ENCODE measurements around the gene PRKCSH. TPM values are rescaled to one million over a fixed set of nuclear protein-coding genes. Genes with fewer than 3 reads are reported as not detected.

Gene PRKCSH
- polyA plus RNA-seq, 1 experiment: 348 TPM

- Histone ChIP-seq H3K4me3 (ENCODE audit: low read depth, low read length) (no peak overlapping the region), H3K36me3 (ENCODE audit: control insufficient read depth, insufficient read depth, low read length) (no peaks in the 10 kb centered on the region; the same call in 1 of the 2 replicates), H3K27me3 (ENCODE audit: control insufficient read depth, insufficient read depth, low read length) (peaks cover 16% of the 10 kb centered on the region)
- no peak for DNase-seq (ENCODE audit: low read depth)
- TF ChIP-seq, protein P1, sequence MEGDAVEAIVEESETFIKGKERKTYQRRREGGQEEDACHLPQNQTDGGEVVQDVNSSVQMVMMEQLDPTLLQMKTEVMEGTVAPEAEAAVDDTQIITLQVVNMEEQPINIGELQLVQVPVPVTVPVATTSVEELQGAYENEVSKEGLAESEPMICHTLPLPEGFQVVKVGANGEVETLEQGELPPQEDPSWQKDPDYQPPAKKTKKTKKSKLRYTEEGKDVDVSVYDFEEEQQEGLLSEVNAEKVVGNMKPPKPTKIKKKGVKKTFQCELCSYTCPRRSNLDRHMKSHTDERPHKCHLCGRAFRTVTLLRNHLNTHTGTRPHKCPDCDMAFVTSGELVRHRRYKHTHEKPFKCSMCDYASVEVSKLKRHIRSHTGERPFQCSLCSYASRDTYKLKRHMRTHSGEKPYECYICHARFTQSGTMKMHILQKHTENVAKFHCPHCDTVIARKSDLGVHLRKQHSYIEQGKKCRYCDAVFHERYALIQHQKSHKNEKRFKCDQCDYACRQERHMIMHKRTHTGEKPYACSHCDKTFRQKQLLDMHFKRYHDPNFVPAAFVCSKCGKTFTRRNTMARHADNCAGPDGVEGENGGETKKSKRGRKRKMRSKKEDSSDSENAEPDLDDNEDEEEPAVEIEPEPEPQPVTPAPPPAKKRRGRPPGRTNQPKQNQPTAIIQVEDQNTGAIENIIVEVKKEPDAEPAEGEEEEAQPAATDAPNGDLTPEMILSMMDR (IDR thresholded peaks at IDR 0.05; ENCODE audit: insufficient read depth, low read depth, low read length): no peak
- ChIA-PET CTCF (interaction anchor here (0.8 to 3.6 kb wide), 32 partner anchors 11 to 358 kb away, joined by 3 to 28 read pairs (median 7); partner anchors contain the start of genes CCDC159, EPOR, RAB3D and SWSAP1), POLR2A (no interaction called here)
Observed at GRCh38 chr19:11483366-11484111, 48.1 kb downstream of the PRKCSH start.

- TF ChIP-seq, protein P1 (IDR thresholded peaks at IDR 0.05; ENCODE audit: insufficient read depth, low read depth, low read length): no peak
- H3K36me3 ChIP-seq (ENCODE audit: control insufficient read depth, insufficient read depth, low read length): peaks cover 1% of the 10 kb centered on the region; the same call in 1 of the 2 replicates
- DNase-seq (ENCODE audit: low read depth): no peak
- H3K4me3 ChIP-seq (ENCODE audit: low read depth, low read length): no peak overlapping the region
- POLR2A ChIA-PET: interaction anchor here (0.7 kb wide), 1 partner anchor 258 kb away, joined by 5 read pairs; no protein-coding TSS in a partner anchor
- H3K27me3 ChIP-seq (ENCODE audit: control insufficient read depth, insufficient read depth, low read length): peaks cover 13% of the 10 kb centered on the region
- CTCF ChIA-PET: interaction anchor here (0.6 to 1.6 kb wide), 8 partner anchors 8 to 549 kb away, joined by 3 to 4 read pairs (median 4); no protein-coding TSS in a partner anchor
Observed at GRCh38 chr19:11485245-11485837, 49.9 kb downstream of the PRKCSH start.

DNA sequence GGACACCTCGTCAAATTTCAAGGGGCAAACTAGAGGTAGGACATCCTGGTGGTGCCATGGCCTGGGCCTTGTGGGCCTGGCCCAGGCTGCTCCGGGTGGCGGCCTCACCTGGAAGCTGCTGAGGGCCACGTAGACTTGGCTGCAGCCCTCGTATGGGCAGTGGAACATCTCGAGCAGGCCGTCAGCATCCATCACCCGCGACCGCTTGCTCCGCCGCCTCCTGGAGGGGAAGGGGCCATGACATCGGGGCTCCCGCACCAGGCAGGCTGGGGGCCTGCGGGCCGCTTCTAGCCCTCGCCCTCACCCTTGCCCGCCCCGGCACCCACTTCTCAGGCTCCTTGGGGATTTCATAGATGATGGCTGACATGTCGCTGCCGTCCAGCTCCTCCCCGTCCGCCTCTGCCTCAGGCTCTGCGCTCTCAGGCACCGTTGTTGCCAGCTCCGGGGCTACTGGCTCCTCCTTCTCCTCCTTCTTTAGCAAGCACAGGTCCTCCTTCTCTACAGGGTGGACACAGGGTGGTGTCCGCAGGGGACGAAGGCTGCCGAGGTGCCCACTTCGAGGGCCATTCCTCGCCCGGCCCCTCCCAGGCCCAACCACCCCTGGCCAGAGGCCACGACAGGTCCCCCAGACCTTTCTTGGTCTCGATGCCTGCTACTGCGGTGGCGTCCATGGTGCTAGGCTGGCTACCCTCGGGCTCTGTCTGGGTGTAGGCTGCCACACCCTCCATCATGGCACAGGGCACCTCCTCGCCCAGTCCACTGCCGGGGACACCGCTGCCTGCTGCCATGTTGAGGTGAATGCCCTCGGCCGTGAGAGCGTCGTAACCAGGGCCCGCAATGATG, 51.4 kb downstream of the PRKCSH start:
- no peak for DNase-seq (ENCODE audit: low read depth)
- Histone ChIP-seq H3K36me3 (ENCODE audit: control insufficient read depth, insufficient read depth, low read length) (peaks cover 1% of the 10 kb centered on the region; the same call in 1 of the 2 replicates), H3K27me3 (ENCODE audit: control insufficient read depth, insufficient read depth, low read length) (peaks cover 3% of the 10 kb centered on the region), H3K4me3 (ENCODE audit: low read depth, low read length) (no peak overlapping the region)
- POLR2A ChIA-PET: no interaction called here
- CTCF ChIA-PET: interaction anchor here (0.6 to 1.2 kb wide), 3 partner anchors 100 to 642 kb away, joined by 3 read pairs; no protein-coding TSS in a partner anchor
- TF ChIP-seq, protein P1 (IDR thresholded peaks at IDR 0.05; ENCODE audit: insufficient read depth, low read depth, low read length): no peak

DNA sequence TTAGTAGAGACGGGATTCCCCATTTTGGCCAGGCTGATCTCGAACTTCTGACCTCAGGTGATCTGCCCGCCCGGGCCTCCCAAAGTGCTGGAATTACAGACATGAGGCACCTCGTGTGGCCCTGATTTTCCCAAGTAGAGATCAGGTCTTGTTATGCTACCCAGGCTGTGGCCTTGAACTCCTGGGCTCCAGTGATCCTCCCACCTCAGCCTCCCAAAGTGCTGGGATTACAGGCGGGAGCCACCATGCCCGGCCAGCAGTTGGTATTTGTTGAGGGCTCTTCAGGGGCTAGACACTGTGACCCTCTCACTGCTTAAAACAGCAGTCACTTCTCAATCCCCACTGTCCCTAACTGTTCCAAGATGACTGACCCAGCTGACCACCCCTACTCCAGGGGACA, 53.9 kb downstream of the PRKCSH start:
- ChIA-PET CTCF (no interaction called here), POLR2A (no interaction called here)
- TF ChIP-seq, protein P1 (IDR thresholded peaks at IDR 0.05; ENCODE audit: insufficient read depth, low read depth, low read length): no peak
- Histone ChIP-seq H3K27me3 (ENCODE audit: control insufficient read depth, insufficient read depth, low read length) (no peaks in the 10 kb centered on the region), H3K36me3 (ENCODE audit: control insufficient read depth, insufficient read depth, low read length) (peaks cover 1% of the 10 kb centered on the region), H3K4me3 (ENCODE audit: low read depth, low read length) (no peak overlapping the region)
- no peak for DNase-seq (ENCODE audit: low read depth)

Data from BJ (cell line).